GM19455 (cell line): ENCODE data around the gene KPNA6.

Experiments used
- ATAC-seq: cut with Tn5 transposase; IDR thresholded peaks from one replicate; pipeline ENCODE4 v1.9.1; 2021; ENCODE audit not compliant: unreplicated experiment

The KPNA6 gene

GRCh38 chr1:32215629-32216480, 108.0 kb downstream of the KPNA6 start:
- no peak for ATAC-seq

GRCh38 chr1:32216566-32216965, 108.7 kb downstream of the KPNA6 start:
- ATAC-seq = no peak

- no peak for ATAC-seq
Observed at GRCh38 chr1:32219022-32219421, 111.2 kb downstream of the KPNA6 start.

GRCh38 chr1:32220746-32221580, 113.1 kb downstream of the KPNA6 start:
- ATAC-seq = no peak

GRCh38 chr1:32221581-32221979, 113.7 kb downstream of the KPNA6 start:
- ATAC-seq = no peak

- ATAC-seq = peak; percentile 92
Observed at GRCh38 chr1:32221980-32222755, 114.3 kb downstream of the KPNA6 start, which contains the start of the genes EIF3I and TMEM234. Gene EIF3I, plus strand, starts transcription at chr1:32222407. Its CDS starts 35 bp downstream, at chr1:32222442. Gene TMEM234, minus strand, starts transcription at chr1:32222353. Its CDS starts 31 bp downstream, at chr1:32222322.

- no peak for ATAC-seq
Observed at GRCh38 chr1:32223683-32224082, 115.8 kb downstream of the KPNA6 start.

GRCh38 chr1:32224285-32224684, 116.4 kb downstream of the KPNA6 start:
- no peak for ATAC-seq
